HG03103 (cell line): ENCODE data around the gene IL27RA.

Experiments
- ATAC-seq: cut with Tn5 transposase; IDR thresholded peaks from one replicate; pipeline ENCODE4 v1.9.1; 2021; ENCODE audit warnings: low read depth; ENCODE audit not compliant: unreplicated experiment

The IL27RA gene

DNA sequence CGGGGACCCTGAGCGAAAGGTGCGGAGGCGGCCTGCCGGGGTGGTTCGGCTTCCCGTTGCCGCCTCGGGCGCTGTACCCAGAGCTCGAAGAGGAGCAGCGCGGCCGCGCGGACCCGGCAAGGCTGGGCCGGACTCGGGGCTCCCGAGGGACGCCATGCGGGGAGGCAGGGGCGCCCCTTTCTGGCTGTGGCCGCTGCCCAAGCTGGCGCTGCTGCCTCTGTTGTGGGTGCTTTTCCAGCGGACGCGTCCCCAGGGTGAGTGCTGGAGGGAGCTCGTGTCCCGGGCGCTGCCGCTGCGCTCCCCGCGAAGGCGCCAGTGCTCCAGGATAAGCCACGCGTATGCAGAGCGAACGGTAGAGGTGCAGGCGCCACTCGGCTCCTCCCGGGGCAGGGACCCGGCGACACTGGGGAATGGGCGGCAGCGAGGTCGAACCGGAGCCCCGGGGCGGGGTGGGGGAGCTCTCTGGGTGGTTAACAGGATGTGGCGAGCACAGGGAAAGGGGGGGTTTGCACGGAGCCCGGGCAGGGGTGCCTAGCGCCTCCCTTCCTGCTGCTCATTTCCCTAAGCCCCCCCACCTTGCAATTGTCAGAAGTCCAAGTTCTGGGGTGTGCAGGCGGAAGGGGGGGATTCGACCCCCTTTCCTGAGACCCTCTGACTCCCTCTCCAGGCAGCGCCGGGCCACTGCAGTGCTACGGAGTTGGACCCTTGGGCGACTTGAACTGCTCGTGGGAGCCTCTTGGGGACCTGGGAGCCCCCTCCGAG lies at the start of gene IL27RA:
IL27RA (plus strand) TSS at position 44 of the 762 bp plus-strand sequence; CDS start at position 155, 111 bp downstream.
- ATAC-seq, result no peak

DNA sequence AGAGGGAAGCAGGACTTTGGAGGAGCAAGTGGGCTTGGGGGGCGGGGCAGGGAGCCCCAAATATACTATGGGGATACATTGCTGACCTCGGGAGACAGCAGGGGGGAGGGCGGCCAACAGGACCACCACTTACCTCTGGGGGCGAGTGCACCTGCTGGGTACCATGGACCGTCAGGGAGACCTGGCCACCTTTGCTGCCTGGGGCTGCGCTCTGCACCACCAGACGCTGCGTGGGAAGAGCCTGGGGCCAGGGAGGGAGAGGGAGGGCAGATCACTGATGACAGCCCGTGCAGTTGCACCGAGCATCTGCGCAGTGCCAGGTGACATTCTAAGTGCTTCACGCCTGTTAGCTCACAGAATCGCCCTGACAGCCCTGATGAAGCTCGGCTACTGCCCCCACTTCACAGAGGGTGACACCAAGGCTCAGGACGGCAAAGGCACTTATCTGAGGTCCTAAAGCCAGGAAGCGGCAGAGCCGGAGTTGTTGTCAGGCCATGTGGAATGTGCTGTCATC lies 49.5 kb upstream of the IL27RA start:
- ATAC-seq, result no peak

DNA sequence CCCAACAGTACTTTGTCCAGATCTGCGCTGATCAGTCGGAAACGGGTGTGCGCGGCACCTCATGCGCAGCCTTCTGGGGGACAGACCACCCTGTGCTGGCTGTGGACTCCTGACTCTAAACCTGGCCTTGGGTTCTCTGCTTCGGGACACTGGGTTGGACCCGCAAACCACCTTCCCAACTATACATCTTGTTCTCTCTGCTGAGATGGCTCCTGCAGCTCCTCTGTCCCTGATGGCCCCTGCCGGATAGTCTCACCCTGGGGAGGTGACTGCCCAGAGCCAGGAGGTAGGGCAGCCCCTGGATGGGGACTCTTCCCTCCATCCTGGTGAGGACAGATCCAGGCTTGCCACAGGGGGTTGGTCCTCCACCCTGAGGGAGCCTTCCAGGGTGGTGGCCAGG lies 48.8 kb upstream of the IL27RA start:
- no peak for ATAC-seq

DNA sequence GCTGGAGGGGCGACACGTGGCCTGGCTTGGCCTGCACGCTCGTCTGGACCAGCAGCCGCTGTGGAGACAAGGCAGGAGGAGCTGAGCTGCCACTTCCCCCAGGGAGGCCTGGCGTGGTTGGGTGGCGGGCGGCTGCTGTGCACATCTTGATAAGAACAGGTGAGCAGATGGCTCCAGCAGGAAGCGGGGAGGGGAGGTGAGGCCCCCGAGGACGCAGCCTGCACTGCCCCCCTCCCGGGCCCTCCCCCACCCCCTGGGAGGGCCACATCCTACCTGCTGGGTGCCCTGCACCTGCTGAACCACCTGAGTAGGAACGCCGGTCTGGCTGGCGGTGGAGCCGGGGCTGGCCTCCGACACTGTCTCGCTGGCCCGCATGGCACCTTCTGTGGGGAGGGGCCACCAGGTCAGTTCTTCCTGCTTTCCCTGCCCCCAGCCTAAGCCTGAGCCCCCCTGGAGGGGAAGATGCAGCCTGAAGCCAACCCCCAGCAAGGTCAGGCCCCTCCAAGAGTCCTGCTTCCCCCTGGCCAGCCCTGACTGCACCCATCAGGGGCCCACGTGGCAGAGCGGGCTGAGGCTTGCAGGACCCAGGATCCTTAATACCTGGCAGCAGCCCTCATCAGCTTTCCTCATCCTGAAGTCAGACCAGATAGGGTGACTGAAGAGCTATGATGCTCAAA lies 48.2 kb upstream of the IL27RA start:
- no peak for ATAC-seq

DNA sequence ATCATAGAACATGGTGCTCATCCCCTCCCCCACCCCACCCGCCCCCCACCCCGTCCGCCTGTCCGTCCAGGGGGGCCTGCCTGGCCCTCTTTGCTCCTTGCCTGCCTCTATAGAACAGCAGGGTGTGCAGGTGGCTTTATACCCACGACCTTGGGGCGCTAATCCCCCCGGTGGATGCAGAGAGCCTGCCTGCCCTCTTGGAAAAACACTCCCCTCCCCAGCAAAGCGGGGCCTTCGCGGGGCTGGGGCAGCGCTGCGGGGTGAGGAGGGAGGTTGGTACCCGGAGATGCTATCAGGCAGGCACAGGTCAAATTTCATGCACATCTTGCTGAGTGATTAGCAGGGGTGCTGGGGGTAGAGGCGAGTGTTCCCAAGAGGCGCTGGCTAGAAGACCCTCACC lies 47.4 kb upstream of the IL27RA start:
- ATAC-seq, result no peak

DNA sequence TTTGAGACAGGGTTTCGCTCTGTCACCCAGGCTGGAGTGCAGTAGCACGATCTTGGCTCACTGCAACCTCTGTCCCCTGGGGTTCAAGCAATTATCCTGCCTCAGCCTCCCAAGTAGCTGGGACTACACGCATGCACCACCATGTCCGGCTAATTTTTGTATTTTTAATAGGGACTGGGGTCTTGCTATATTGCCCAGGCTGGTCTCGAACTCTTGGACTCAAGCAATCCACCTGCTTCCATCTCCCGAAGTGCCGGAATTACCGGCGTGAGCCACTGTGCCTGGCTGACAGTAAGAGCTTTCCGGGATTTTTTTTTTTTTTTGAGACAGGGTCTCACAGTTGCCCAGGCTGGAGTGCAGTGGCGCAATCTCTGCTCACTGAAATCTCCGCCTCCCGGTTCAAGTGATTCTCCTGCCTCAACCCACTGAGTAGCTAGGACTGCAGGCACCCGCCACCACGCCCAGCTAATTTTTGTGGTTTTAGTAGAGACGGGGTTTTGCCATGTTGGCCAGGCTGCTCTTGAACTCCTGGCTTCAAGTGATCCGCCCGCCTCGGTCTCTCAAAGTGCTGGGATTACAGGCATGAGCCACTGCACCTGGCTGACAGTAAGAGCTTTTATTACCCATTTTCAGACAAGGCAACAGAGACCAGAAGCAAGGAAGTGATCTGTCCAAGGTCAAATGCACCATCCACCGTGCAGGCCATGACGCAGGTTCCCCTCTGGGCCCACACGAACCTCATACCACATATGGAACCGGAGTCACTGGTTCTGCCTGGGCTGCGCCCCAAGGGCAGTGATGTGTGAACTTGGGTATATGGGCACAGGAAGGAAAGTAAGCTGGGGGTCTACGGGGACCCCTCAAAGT lies 46.5 kb upstream of the IL27RA start:
- ATAC-seq, result no peak

DNA sequence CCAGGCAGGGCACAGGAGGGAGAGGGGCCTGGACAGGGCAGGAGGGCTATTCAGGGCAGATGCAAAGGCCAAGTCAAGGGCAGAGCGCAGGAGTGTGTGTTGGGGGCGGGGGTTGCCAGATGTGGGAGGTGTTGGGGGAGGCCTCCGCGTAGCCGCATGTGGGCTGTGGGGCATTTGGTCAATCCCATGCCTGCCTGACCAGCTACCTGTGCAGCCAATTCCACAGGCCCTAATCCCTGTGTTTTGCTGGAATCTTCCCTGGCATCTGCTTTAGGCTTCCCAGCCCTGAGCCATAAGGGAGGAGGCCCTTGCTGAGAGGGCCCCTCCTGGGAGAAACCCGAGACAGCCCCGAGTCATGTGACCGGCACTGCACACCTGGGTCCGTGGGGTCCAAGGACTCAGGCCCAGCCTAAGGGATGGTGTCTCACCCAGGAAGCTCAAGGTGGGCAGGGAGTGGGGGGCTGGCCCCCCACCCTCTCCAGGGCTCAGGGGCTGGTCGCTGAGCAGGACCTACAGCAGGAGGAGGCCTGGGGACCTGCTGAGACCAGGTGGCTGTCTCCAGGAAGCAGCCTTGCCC lies 45.7 kb upstream of the IL27RA start:
- no peak for ATAC-seq

DNA sequence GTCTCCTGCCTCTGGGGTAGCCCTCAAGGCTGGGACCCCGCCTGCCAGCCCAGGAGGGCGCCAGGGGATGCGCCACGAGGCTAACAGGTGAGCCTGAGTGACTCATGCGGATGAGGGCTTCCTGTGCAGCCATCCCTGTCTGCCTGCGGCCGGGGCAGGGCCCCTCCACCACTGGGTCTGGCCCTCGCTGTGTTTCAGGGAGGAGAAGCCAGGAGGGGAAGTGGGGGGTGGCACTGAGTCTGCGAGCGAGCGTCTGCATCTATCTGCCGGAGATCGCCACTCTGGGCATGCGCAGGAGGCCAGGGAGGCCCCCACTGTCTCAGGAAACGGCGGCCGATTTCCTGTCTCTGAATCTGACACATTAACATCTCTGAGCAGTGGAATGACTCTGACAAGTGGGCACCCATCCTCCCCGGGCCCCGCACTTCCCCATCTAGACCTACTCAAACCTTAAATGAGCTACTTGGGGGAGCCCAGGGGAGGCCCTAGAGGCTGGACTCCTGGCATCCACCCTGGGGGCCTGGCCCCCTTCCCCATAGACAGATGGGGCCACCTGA lies 45.1 kb upstream of the IL27RA start:
- peak; percentile 74 for ATAC-seq

DNA sequence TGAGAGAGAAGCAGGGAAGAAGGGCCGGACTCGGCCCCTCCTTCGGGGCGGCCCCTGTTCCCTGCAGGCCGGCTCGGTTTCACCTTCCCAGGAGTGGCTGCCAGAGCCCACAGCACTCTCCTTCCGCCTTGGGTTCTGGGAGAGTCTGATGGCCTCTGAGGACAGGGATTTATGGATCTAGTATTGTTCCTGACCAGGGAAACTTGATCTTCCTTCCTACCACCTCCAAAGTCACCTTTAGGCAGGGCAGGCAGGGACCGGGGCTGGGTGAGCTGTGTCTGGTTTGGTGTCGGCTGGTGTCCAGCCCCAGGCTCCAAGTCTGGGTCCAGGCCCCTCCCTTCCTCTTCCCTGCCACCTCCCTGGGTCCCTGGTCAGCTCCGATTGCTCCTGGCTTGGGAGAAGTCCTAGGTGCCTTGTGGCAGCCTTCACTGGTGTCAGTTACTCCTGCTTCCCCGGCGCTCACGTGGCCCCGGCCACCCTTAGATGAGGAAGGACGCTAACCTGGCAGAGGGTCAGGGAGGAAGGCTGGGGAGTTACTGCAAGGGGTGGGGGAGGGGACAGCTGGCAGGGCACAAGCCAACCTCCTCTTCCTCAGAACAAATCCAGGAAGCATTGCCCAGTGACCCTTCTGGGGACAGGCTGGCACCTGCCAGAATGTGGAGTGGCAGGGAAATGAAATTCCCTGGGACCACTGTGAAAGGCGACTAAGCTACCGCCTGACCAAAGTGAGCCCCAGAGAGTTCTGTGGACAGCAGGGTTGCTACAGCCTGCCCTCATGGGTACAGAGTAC lies 44.3 kb upstream of the IL27RA start:
- no peak for ATAC-seq

DNA sequence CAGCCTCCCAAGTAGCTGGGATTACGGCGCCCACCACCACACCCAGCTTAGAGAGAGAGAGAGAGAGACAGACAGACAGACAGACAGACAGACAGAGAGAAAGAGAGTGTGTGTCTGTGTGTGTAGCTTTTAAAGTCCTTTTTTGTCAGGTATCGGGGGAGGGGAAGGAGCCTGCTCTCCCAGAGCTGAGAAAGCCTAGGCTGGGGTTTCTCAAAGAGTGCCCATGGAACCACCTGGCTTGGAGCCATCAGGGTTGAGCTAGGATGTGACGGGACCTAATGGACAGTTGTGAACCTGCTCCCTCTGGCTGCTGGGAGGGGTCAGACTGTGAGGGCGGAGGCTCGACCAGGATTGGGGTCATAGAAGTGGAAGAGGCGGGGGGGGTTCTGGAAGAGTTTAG lies 42.1 kb upstream of the IL27RA start:
- no peak for ATAC-seq

DNA sequence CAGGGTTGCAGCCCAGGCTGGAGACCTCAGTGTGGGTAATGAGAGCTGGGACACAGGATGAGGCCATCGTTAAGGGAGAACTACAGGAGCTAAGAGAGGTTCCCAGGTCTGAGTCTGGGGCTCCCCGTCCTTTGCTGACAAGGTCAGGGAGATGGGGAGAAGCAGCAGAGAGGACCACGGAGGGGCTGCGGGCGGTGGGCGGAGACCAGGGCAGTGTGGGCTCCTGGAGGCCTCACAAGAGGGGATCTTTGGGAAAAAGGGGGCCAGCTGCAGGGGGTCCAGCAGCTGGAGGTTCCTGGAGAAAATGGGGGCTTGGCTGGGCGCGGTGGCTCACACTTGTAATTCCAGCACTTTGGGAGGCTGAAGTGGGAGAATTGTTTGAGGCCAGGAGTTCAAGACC lies 41.5 kb upstream of the IL27RA start:
- ATAC-seq, result no peak

DNA sequence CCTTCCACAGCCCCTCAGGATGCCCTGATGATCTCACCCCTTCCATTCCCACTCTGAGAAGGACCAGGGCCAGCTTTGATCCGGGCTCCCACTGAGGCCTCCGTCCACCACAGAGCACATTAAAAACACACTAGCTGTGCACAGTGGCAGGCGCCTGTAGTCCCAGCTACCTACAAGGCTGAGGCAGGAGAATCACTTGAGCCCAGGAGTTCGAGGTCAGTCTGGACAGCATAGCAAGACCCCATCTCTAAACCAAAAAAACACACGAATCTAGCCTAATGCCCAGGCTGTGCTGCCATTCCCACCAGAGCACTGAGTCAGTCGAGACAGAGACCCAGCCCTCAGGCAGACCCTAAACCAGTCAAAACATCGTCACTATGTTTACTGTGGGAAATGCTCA lies 39.5 kb upstream of the IL27RA start:
- ATAC-seq, result no peak

DNA sequence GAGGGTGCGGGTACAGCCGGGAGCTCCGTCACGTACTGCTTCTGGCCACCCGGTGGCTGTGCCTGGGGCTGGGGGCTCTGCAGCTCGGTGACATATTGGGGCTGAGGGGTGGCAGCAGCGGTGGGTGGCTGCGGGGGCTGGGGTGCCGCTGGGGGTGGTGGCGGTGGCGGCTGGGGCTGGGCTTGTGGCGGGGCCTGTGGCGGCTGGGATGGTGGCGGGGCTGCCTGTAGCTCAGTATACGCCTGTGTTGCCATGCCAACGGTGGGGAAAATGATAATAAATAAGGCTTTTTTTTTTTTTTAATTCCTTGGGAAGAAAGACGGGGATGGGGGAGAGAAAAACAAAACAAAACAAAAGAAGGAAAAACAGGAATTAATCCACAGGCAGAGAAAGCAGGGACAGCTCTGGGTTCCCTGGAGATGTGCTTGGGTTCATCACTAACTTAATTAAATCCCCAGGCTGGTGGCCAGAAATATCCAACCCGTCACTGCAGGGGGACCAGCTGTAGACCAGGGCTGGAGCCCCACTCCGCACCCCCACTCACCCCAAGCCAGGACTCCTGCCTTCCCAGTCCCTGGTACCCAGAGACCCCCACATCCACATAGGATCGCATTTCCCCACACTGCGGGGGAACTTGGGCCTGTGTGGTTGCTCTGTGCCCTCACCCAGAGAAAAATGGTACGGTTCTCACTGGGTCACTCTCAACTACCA lies 37.8 kb upstream of the IL27RA start:
- ATAC-seq, result no peak

DNA sequence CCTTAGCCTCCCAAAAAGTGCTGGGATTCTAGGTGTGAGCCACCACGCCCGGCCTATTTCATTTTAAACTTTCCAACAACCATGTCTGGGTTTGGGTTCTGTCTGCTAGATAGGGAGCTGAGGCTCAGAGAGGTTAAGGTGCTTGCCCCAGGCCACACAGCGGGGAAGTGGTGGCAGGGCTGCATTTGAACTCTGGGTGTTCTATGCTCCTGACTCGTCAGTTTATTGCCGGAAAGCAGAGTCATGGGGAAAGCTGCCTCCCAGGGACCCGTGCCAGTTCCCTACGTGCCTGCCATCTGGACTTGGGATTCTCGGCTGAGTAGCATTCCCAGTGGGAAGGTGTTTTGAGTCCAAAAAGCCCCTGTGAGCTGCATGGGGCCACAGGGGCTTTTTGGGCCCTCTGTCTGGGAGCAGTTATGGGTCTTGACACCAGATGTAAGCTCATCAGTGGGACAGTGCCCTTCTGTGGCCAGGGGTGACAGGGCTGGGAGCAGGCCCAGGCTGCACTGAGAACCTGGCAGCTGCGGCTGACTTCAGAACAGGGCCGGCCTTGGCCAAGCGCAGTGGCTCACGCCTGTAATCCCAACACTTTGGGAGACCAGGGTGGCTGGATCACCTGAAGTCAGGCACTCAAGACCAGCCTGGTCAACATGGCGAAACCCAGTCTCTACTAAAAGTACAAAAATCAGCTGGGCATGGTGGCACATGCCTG lies 36.4 kb upstream of the IL27RA start:
- no peak for ATAC-seq

DNA sequence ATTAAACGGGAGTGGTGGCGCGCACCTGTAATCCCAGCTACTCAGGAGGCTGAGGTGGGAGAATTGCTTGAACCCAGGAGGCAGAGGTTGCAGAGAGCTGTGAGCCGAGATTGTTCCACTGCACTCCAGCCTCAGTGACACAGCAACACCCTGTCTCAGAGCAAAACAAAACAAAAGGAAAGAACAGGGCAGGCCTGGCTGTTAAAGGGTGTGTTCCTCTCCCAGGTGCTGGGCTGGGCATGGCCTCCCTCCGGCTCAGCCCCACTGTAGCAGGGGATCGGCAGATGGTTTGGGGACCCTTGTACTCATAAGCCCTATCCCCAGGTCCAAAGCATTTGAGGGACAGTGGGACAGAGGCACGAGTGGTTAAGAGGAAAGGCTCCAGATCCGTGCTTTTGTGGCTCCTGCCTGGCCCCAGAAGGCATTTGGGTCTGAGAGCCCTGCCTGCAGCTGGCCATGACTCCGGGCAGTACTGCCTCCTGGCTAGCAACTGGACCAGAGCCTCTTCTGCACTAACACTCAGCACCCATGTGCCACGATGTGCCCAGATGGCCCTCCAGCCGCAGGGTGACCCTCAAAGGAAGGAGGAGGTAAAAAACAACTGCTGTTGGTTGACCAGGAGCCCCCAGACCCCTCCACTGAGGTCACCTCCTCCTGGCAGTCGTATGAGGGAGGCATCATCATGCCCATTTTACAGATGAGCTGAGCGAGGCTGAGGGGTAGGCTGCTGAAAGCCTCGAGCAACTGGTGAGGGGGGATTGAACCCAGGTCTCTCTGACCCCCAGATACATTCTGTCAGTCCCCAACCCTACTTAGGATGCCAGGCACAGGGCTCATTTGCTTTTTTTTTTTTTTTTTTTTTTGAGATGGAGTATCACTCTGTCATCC lies 35.4 kb upstream of the IL27RA start:
- ATAC-seq, result no peak

DNA sequence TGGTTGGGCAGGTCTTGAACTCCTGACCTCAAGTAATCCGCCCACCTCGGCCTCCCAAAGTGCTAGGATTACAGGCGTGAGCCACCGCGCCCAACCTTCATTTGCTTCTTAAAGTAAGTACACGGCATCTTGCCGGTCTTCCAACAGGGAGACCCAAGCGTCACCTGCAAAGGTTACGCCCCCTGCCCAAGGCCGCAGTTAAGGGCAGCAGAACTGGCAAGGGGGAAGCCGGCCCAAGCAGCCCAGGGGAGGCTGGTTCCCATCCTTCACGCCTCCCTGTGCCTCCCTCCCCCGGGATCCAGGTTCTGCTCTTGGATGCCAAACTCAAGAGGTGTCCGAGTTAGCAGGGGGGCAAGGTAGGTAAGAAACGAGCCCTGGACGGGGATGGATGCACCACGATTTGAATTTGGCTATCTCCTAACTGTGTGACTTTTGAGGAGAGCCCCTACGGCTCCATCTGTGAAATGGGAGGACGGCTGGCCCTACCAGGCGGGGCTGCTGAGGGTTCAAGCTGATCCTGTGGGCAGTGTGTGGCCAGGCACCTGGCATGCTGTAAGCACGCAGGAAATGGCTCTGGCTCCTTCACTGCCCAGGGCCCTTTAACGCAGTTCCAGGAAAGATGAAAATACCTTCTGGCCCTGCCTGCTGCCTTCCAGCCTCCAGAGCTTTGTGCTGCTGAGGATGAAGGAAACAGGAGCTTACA lies 34.5 kb upstream of the IL27RA start:
- no peak for ATAC-seq

DNA sequence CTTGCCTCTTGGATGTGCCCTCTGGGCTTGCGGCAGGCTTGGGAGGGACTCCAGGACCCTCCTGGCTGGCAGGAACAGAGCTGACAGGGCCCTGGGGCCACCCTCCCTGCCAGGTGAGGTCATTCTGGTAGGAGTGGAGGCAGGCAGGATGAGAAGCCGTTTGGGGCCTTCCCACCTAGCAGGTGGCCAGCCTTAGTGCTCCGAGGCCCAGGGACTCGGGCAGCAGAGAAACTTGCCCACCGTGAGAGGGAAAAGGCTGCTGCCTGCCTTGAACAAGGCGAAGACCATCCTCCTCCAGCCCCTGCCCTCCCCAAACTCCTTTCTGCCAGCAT lies 34.0 kb upstream of the IL27RA start:
- no peak for ATAC-seq
